ENCODE measurements around the gene NDST1. TPM values are rescaled to one million over a fixed set of nuclear protein-coding genes. Genes with fewer than 3 reads are reported as not detected.

The NDST1 gene
- total and polyA plus RNA-seq, 2 of the 8 experiments (the other 6 are each of a cell fraction or from before 2014, with no cell fraction given): 27.0 to 72.0 TPM

DNA sequence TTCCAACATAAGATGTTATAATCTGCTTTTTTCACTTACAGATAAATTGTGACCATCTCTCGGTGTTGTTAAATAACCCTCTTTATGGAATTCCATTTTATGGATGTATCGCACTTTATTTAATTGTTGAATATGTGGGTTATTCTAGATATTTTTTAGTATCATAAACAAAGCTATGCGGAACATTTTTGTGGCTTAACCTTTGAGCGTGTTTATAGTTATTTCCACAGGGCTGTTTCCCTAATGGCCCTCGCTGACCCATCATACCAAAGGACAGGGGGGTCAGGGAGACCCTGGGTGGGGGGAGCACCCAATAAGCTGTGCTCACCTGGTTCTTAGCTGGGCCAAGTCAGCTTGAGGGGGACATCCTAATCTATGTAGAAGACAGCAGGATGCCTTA, 65.3 kb downstream of the NDST1 start:
- Histone ChIP-seq H3K23me2 (ENCODE audit: low read depth, low read length) (no peaks in the 10 kb centered on the region), H3K56ac (replicated peaks; ENCODE audit: insufficient read length, low read depth, low read length) (no peak overlapping the region), H4K8ac (ENCODE audit: extremely low read depth, insufficient read depth, low read length) (no peak overlapping the region), H3K4me1 (replicated peaks in 1 of 4; ENCODE audit: control insufficient read depth in 3 of 4, insufficient read depth in 4 of 4, low read length in 3 of 4) (no peaks in the 10 kb centered on the region), H2BK15ac (ENCODE audit: low read length) (no peak overlapping the region), H3K27ac (ENCODE audit: low read depth, low read length) (no peak overlapping the region), H3K4me2 (ENCODE audit: insufficient read depth in 1 of 2, low read depth in 2 of 2, low read length in 2 of 2) (no peak overlapping the region), H3K9me3 (ENCODE audit: insufficient read depth in 2 of 2, low read depth in 1 of 2, low read length in 1 of 2) (no peaks in the 10 kb centered on the region), H3K4me3 (ENCODE audit: extremely low read depth in 1 of 4, insufficient read depth in 2 of 4, low read depth in 3 of 4, low read length in 4 of 4) (no peak overlapping the region), H3K36me3 (ENCODE audit: control insufficient read depth in 2 of 4, insufficient read depth in 4 of 4, low read length in 3 of 4) (no peaks in the 10 kb centered on the region), H2AK5ac (ENCODE audit: low read depth, low read length) (no peak overlapping the region), H3K4ac (replicated peaks; ENCODE audit: insufficient read length, low read depth, low read length) (no peak overlapping the region), H2BK5ac (ENCODE audit: low read depth, low read length) (no peak overlapping the region), H3K27me3 (replicated peaks in 1 of 4; ENCODE audit: control insufficient read depth in 3 of 4, extremely low read depth in 1 of 4, insufficient read depth in 3 of 4, low read length in 3 of 4) (no peaks in the 10 kb centered on the region), H3K9ac (replicated peaks in 1 of 4; ENCODE audit: extremely low read depth in 1 of 4, low read depth in 3 of 4, low read length in 3 of 4) (no peak overlapping the region), H4K5ac (ENCODE audit: insufficient read length, low read depth, low read length) (no peak overlapping the region), H4K91ac (replicated peaks; ENCODE audit: insufficient read length, low read length) (no peak overlapping the region), H3K79me1 (ENCODE audit: low read depth, low read length) (no peaks in the 10 kb centered on the region), H4K20me1 (replicated peaks in 1 of 2; ENCODE audit: control insufficient read depth in 1 of 2, insufficient read depth in 2 of 2, low read length in 2 of 2) (peaks cover 0 to 2% of the 10 kb centered on the region in 2 experiments), H2AFZ (ENCODE audit: low read length) (no peak overlapping the region), H3K14ac (ENCODE audit: insufficient read length) (no peak overlapping the region), H2BK12ac (ENCODE audit: low read depth, low read length) (no peak overlapping the region), H3K18ac (ENCODE audit: extremely low read depth, low read length) (no peak overlapping the region), H3K79me2 (ENCODE audit: control insufficient read depth in 1 of 2, insufficient read depth in 2 of 2, low read length in 2 of 2) (no peaks in the 10 kb centered on the region), H2BK20ac (ENCODE audit: low read length) (no peak overlapping the region), H3K23ac (ENCODE audit: insufficient read length) (no peak overlapping the region), H2BK120ac (replicated peaks; ENCODE audit: low read depth, low read length) (no peak overlapping the region)
- TF ChIP-seq HDAC6 (IDR thresholded peaks at IDR 0.05; ENCODE audit: low read depth, low read length) (no peak), SP1 (IDR thresholded peaks at IDR 0.05; ENCODE audit: low read depth, low read length) (no peak), CTBP2 (IDR thresholded peaks at IDR 0.05; ENCODE audit: borderline replicate concordance, insufficient read depth, insufficient read length, low read length) (no peak), CBX8 (IDR thresholded peaks at IDR 0.05; ENCODE audit: borderline replicate concordance, low read depth, low read length) (no peak), RFX5 (IDR thresholded peaks at IDR 0.05; ENCODE audit: borderline replicate concordance, low read depth, low read length) (no peak), EGR1 (IDR thresholded peaks at IDR 0.05; ENCODE audit: borderline replicate concordance, low read depth, low read length) (no peak), NRF1 (IDR thresholded peaks at IDR 0.05; ENCODE audit: low read depth, low read length) (no peak), TEAD4 (IDR thresholded peaks at IDR 0.05; ENCODE audit: low read depth, low read length) (no peak), JUND (IDR thresholded peaks at IDR 0.05; ENCODE audit: low read length) (no peak), GABPA (IDR thresholded peaks at IDR 0.05; ENCODE audit: borderline replicate concordance, insufficient read depth, low read length) (no peak), YY1 (IDR thresholded peaks at IDR 0.05; ENCODE audit: low read depth, low read length) (no peak), TAF7 (optimal IDR thresholded peaks at IDR 0.05; ENCODE audit: borderline replicate concordance, low read depth, low read length) (no peak), RNF2 (IDR thresholded peaks at IDR 0.05; ENCODE audit: borderline replicate concordance, low read depth, low read length, missing control alignments, poor library complexity, severe bottlenecking) (no peak)
- no peak for FAIRE-seq
- POLR2A ChIA-PET (ENCODE audit: partially characterized antibody): no interaction called here
- DNase-seq (ENCODE audit: low read depth in 1 of 2, low spot score in 2 of 2): no peak
- WGBS, 2 experiments (ENCODE audit: extremely low coverage in 1 of 2, insufficient coverage in 1 of 2, insufficient read length in 1 of 2, insufficient replicate concordance in 2 of 2, low coverage in 1 of 2, low lambda C conversion rate in 2 of 2, missing lambda C conversion rate in 1 of 2): 91% methylated on average over 5 of the region's 5 CpGs; no CpG with 5 or more reads in 1 of the 2 experiments
- CTCF ChIA-PET (ENCODE audit: partially characterized antibody): interaction anchor here (0.6 to 9.1 kb wide), 15 partner anchors 11 to 161 kb away, joined by 3 to 98 read pairs (median 9); partner anchors contain the start of gene SYNPO
